GM19438 (cell line): ENCODE data around the gene SLC15A2.
"Not testable (repeated sequence)": the region's sequence is repeated elsewhere in the genome, so short reads cannot be mapped to it uniquely, and the experiment has no call there.

Source experiments
- ATAC-seq: cut with Tn5 transposase; IDR thresholded peaks from one replicate; pipeline ENCODE4 v1.9.1; 2021; ENCODE audit warnings: low read depth; ENCODE audit not compliant: unreplicated experiment

The SLC15A2 gene

GRCh38 chr3:121894301-121894990 lies at the start of gene SLC15A2:
Gene SLC15A2, plus strand, starts transcription at chr3:121894401. Its CDS starts 76 bp downstream, at chr3:121894477.
- no peak for ATAC-seq

GRCh38 chr3:121844892-121845291 lies 49.3 kb upstream of the SLC15A2 start:
- ATAC-seq = no peak

- no peak for ATAC-seq
Measured at GRCh38 chr3:121852256-121852655, 41.9 kb upstream of the SLC15A2 start.

- ATAC-seq = no peak
Measured at GRCh38 chr3:121855555-121855954, 38.6 kb upstream of the SLC15A2 start.

GRCh38 chr3:121857778-121858177 lies 36.4 kb upstream of the SLC15A2 start:
- not testable (repeated sequence) for ATAC-seq

GRCh38 chr3:121863247-121863646 lies 31.0 kb upstream of the SLC15A2 start:
- ATAC-seq = not testable (repeated sequence)

GRCh38 chr3:121863801-121864200 lies 30.4 kb upstream of the SLC15A2 start:
- ATAC-seq = no peak

- ATAC-seq = no peak
Measured at GRCh38 chr3:121869736-121870135, 24.5 kb upstream of the SLC15A2 start.

- no peak for ATAC-seq
Measured at GRCh38 chr3:121870717-121871116, 23.5 kb upstream of the SLC15A2 start.

- no peak for ATAC-seq
Measured at GRCh38 chr3:121871430-121871829, 22.8 kb upstream of the SLC15A2 start.

- no peak for ATAC-seq
Measured at GRCh38 chr3:121878411-121878810, 15.8 kb upstream of the SLC15A2 start.

- no peak for ATAC-seq
Measured at GRCh38 chr3:121883507-121883906, 10.7 kb upstream of the SLC15A2 start.

- no peak for ATAC-seq
Measured at GRCh38 chr3:121885386-121885785, 8.8 kb upstream of the SLC15A2 start.

GRCh38 chr3:121895121-121895520 lies 920 bp downstream of the SLC15A2 start:
- no peak for ATAC-seq

GRCh38 chr3:121895736-121896135 lies 1.5 kb downstream of the SLC15A2 start:
- ATAC-seq = no peak

- no peak for ATAC-seq
Measured at GRCh38 chr3:121896823-121897222, 2.6 kb downstream of the SLC15A2 start.

GRCh38 chr3:121897296-121897695 lies 3.1 kb downstream of the SLC15A2 start:
- no peak for ATAC-seq

GRCh38 chr3:121913305-121913990 lies 19.2 kb downstream of the SLC15A2 start:
- no peak for ATAC-seq

GRCh38 chr3:121914081-121914998 lies 20.1 kb downstream of the SLC15A2 start:
- ATAC-seq = no peak

- no peak for ATAC-seq
Measured at GRCh38 chr3:121916189-121916588, 22.0 kb downstream of the SLC15A2 start.
